WTC11 (cell line): ENCODE measurements around the gene COX14. TPM values are rescaled to one million over a fixed set of nuclear protein-coding genes. Genes with fewer than 3 reads are reported as not detected.

Experiments
- ATAC-seq: fragments of 200-7000 bp; cut with Tn5 transposase; 2 replicates; pipeline ENCODE4 v1.10.0; 2021; ENCODE audit warnings: mild to moderate bottlenecking, moderate library complexity
- CTCF ChIA-PET: fragments of 300-600 bp; sonication (Branson Sonifier 250); formaldehyde crosslinking; loops from one replicate; lab custom pipeline; 2021; ENCODE audit warnings: antibody characterized with exemption; lab: Charles Lee
- POLR2A ChIA-PET: fragments of 350-600 bp; sonication (Branson Sonifier 250); formaldehyde crosslinking; loops from one replicate; lab custom pipeline; 2021; ENCODE audit warnings: antibody characterized with exemption; lab: Charles Lee
- DNase-seq: peaks from one replicate; pipeline ENCODE4 v3.0.0; 2021; ENCODE audit warnings: low spot score
- H3K27ac Mint-ChIP-seq: 2 replicates; pipeline ENCODE4 v1.8.0; 2021; ENCODE audit warnings: mixed read lengths
- H3K27me3 Mint-ChIP-seq: 2 replicates; pipeline ENCODE4 v1.8.0; 2021; ENCODE audit warnings: low read depth, mild to moderate bottlenecking, moderate library complexity, mixed read lengths
- H3K36me3 Mint-ChIP-seq: 2 replicates; pipeline ENCODE4 v1.8.0; 2021; ENCODE audit warnings: mixed read lengths
- H3K4me1 Mint-ChIP-seq: 2 replicates; pipeline ENCODE4 v1.8.0; 2022; ENCODE audit warnings: mixed read lengths
- H3K4me3 Mint-ChIP-seq: 2 replicates; pipeline ENCODE4 v1.8.0; 2021; ENCODE audit warnings: mild to moderate bottlenecking, moderate library complexity, mixed read lengths
- H3K9me3 Mint-ChIP-seq: 2 replicates; pipeline ENCODE4 v1.8.0; 2021; ENCODE audit warnings: mixed read lengths
- ATF3 ChIP-seq: sonication (generic); formaldehyde crosslinking; conservative IDR thresholded peaks from 2 replicates; pipeline ENCODE4 v1.8.1; 2022; ENCODE audit warnings: mild to moderate bottlenecking, missing genetic modification reagents
- CREM ChIP-seq: sonication (generic); formaldehyde crosslinking; IDR thresholded peaks from 2 replicates; pipeline ENCODE4 v1.8.1; 2022; ENCODE audit warnings: mild to moderate bottlenecking, missing genetic modification reagents, moderate library complexity
- E2F4 ChIP-seq: sonication (generic); formaldehyde crosslinking; IDR thresholded peaks from 2 replicates; pipeline ENCODE4 v1.8.1; 2022; ENCODE audit warnings: low read depth, mild to moderate bottlenecking, moderate library complexity, missing genetic modification reagents, borderline replicate concordance
- GABPB1 ChIP-seq: sonication (generic); formaldehyde crosslinking; IDR thresholded peaks from 2 replicates; pipeline ENCODE4 v1.8.1; 2023; ENCODE audit warnings: mild to moderate bottlenecking, missing genetic modification reagents
- GTF2I ChIP-seq: fragments of 250-450 bp; sonication (Bioruptor Pico); conservative IDR thresholded peaks from 2 replicates; pipeline ENCODE4 v1.4.0; 2021; ENCODE audit warnings: mild to moderate bottlenecking
- JUN ChIP-seq: sonication (generic); formaldehyde crosslinking; IDR thresholded peaks from 2 replicates; pipeline ENCODE4 v1.8.0; 2023; ENCODE audit warnings: mild to moderate bottlenecking, missing genetic modification reagents
- NFE2L1 ChIP-seq: sonication (generic); formaldehyde crosslinking; IDR thresholded peaks from 2 replicates; pipeline ENCODE4 v1.8.1; 2023; ENCODE audit warnings: missing genetic modification reagents
- NR1H2 ChIP-seq: sonication (generic); formaldehyde crosslinking; IDR thresholded peaks from 2 replicates; pipeline ENCODE4 v1.9.0; 2021; ENCODE audit warnings: mild to moderate bottlenecking, moderate library complexity, missing genetic modification reagents
- OVOL2 ChIP-seq: fragments of 250-450 bp; sonication (Bioruptor Pico); IDR thresholded peaks from 2 replicates; pipeline ENCODE4 v1.9.0; 2021; ENCODE audit warnings: mild to moderate bottlenecking, borderline replicate concordance
- PRRX2 ChIP-seq: fragments of 250-450 bp; sonication (Bioruptor Pico); IDR thresholded peaks from 2 replicates; pipeline ENCODE4 v1.8.0; 2021; ENCODE audit warnings: mild to moderate bottlenecking
- RORB ChIP-seq: fragments of 250-450 bp; sonication (Bioruptor Pico); IDR thresholded peaks from 2 replicates; pipeline ENCODE4 v1.9.0; 2021; ENCODE audit warnings: mild to moderate bottlenecking
- ZNF317 ChIP-seq: sonication (generic); formaldehyde crosslinking; IDR thresholded peaks from 2 replicates; pipeline ENCODE4 v1.8.1; 2023; ENCODE audit warnings: low read depth, mild to moderate bottlenecking, moderate library complexity, missing genetic modification reagents, borderline replicate concordance
- total RNA-seq: library from RNA; stranded (reverse); gene quantifications from 3 replicates; pipeline ENCODE4 v1.2.3, GENCODE V29; 2021
- TF ChIP-seq, protein P1 (sequence below): sonication (generic); formaldehyde crosslinking; IDR thresholded peaks from 2 replicates; pipeline ENCODE4 v1.8.1; 2023; ENCODE audit warnings: mild to moderate bottlenecking, missing genetic modification reagents, borderline replicate concordance
- TF ChIP-seq, protein P2 (sequence below): sonication (generic); formaldehyde crosslinking; IDR thresholded peaks from 2 replicates; pipeline ENCODE4 v1.8.0; 2022; ENCODE audit warnings: mild to moderate bottlenecking, missing genetic modification reagents

The COX14 gene
- total RNA-seq, 1 experiment from 2014 or later, result 41.4 TPM

DNA sequence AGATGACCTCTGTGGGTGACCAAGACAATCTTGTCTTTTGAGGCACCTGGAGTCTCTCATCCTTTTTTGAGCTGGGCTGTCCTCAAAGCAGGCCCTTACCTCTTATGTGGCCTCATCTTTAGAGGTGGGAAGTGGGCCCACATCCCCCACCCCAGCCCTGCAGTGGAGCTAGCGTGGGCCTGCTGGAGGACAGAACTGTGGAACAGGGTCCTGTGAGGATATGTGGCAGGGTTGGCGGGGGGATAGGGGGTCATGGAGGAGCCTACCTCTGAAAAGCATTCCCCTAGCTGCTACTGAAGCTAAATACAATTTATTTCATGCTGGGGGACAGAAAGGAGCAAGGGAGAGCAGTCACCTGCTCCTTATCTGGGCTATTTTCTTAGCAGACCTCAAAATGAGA, 8.7 kb upstream of the COX14 start (continued):
- TF ChIP-seq, protein P1, sequence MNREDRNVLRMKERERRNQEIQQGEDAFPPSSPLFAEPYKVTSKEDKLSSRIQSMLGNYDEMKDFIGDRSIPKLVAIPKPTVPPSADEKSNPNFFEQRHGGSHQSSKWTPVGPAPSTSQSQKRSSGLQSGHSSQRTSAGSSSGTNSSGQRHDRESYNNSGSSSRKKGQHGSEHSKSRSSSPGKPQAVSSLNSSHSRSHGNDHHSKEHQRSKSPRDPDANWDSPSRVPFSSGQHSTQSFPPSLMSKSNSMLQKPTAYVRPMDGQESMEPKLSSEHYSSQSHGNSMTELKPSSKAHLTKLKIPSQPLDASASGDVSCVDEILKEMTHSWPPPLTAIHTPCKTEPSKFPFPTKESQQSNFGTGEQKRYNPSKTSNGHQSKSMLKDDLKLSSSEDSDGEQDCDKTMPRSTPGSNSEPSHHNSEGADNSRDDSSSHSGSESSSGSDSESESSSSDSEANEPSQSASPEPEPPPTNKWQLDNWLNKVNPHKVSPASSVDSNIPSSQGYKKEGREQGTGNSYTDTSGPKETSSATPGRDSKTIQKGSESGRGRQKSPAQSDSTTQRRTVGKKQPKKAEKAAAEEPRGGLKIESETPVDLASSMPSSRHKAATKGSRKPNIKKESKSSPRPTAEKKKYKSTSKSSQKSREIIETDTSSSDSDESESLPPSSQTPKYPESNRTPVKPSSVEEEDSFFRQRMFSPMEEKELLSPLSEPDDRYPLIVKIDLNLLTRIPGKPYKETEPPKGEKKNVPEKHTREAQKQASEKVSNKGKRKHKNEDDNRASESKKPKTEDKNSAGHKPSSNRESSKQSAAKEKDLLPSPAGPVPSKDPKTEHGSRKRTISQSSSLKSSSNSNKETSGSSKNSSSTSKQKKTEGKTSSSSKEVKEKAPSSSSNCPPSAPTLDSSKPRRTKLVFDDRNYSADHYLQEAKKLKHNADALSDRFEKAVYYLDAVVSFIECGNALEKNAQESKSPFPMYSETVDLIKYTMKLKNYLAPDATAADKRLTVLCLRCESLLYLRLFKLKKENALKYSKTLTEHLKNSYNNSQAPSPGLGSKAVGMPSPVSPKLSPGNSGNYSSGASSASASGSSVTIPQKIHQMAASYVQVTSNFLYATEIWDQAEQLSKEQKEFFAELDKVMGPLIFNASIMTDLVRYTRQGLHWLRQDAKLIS (CRISPR knock-in tag), result no peak
- TF ChIP-seq GTF2I, result no peak
- TF ChIP-seq, protein P2, sequence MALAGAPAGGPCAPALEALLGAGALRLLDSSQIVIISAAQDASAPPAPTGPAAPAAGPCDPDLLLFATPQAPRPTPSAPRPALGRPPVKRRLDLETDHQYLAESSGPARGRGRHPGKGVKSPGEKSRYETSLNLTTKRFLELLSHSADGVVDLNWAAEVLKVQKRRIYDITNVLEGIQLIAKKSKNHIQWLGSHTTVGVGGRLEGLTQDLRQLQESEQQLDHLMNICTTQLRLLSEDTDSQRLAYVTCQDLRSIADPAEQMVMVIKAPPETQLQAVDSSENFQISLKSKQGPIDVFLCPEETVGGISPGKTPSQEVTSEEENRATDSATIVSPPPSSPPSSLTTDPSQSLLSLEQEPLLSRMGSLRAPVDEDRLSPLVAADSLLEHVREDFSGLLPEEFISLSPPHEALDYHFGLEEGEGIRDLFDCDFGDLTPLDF (CRISPR knock-in tag), result no peak
- no peak for TF ChIP-seq ZNF317 (CRISPR knock-in tag)
- no peak for TF ChIP-seq NR1H2 (CRISPR knock-in tag)
- TF ChIP-seq NFE2L1 (CRISPR knock-in tag), result no peak

DNA sequence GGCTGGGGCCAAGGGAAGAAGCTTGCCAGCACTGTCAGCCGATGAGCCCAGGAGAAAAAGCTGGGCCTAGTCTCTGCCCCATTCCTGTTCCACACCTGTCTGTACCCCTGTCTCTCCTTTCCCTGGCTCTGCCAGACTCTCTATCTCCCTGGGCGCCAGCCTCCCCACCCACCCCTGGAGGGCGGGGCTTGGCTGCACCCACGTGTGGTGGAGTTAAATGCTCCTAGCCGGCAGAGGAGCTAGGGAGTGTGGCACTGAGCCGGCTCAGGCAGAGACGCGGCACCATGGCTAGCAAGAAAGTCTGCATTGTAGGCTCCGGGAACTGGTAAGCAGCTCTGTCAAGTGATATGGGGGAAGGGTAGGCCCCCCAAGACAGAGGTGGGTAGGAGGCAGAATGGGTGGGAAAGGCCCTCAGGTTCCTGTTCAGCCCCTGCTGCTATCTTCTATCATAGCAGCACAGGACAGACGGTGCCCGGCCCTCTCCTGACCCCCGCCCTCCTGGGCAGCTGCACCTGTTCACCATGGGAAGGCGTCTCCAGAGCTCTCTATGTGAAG, 8.2 kb upstream of the COX14 start, which contains the start of gene GPD1:
Gene GPD1, plus strand, starts transcription at position 242 of the 555 bp plus-strand sequence. Its CDS starts 43 bp downstream, at position 285.
- POLR2A ChIA-PET, result interaction anchor here (0.9 to 1.8 kb wide), 2 partner anchors 19 to 63 kb away, joined by 6 to 8 read pairs; partner anchors contain the start of genes CERS5 and SMARCD1
- ATAC-seq, result peak; percentile 77
- TF ChIP-seq OVOL2 (no peak), E2F4 (CRISPR knock-in tag) (no peak), GABPB1 (CRISPR knock-in tag) (no peak), PRRX2 (CRISPR knock-in tag) (no peak), CREM (CRISPR knock-in tag) (no peak), ATF3 (CRISPR knock-in tag) (no peak)
- TF ChIP-seq, all 79 proteins: peak for 0
- peaks cover 30% of the 10 kb centered on the region for H3K4me1 Mint-ChIP-seq
- DNase-seq, result peak; percentile 48
- no peak within 1 kb of the TSS for H3K4me3 Mint-ChIP-seq
- peak within 1 kb of the TSS; percentile 82; the same call in 1 of the 2 replicates for H3K27ac Mint-ChIP-seq
- no peaks in the 10 kb centered on the region for H3K9me3 Mint-ChIP-seq
- CTCF ChIA-PET, result interaction anchor here (0.6 to 4.8 kb wide), 15 partner anchors 8 to 756 kb away, joined by 3 to 165 read pairs (median 5); partner anchors contain the start of genes CERS5, COX14, SMARCD1 and TMBIM6
- H3K27me3 Mint-ChIP-seq, result no peaks in the 10 kb centered on the region
- H3K36me3 Mint-ChIP-seq, result peaks cover 23% of the 10 kb centered on the region

- ChIA-PET CTCF (interaction anchor here (0.6 to 4.8 kb wide), 15 partner anchors 7 to 757 kb away, joined by 3 to 165 read pairs (median 5); partner anchors contain the start of genes CERS5, COX14, SMARCD1 and TMBIM6), POLR2A (interaction anchor here (0.9 to 1.8 kb wide), 2 partner anchors 20 to 62 kb away, joined by 6 to 8 read pairs; partner anchors contain the start of genes CERS5 and SMARCD1)
- no peak overlapping the region for H3K4me3 Mint-ChIP-seq
- peaks cover 30% of the 10 kb centered on the region for H3K4me1 Mint-ChIP-seq
- H3K9me3 Mint-ChIP-seq, result no peaks in the 10 kb centered on the region
- no peak for DNase-seq
- no peak overlapping the region for H3K27ac Mint-ChIP-seq
- ATAC-seq, result no peak
- TF ChIP-seq GABPB1 (CRISPR knock-in tag), result peak; percentile 36; the same call in 1 of the 2 replicates
- no peak for TF ChIP-seq JUN (CRISPR knock-in tag)
- no peak for TF ChIP-seq RORB (CRISPR knock-in tag)
- H3K36me3 Mint-ChIP-seq, result peaks cover 15% of the 10 kb centered on the region
- no peaks in the 10 kb centered on the region for H3K27me3 Mint-ChIP-seq
Observed at GRCh38 chr12:50104417-50105366, 7.3 kb upstream of the COX14 start.
